HT-29 (cell line): ENCODE data around the gene ACSF3. TPM values are rescaled to one million over a fixed set of nuclear protein-coding genes. Genes with fewer than 3 reads are reported as not detected.

Source experiments
- DNase-seq: peaks from one replicate; pipeline ENCODE4 v3.0.0-alpha.2; 2015; ENCODE audit warnings: low spot score
- total RNA-seq: library from RNA; depleted of rRNA; stranded (reverse); fragments of >200 nt; shearing (Covaris generic); gene quantifications from 2 replicates; pipeline ENCODE4 v1.2.3, GENCODE V29; 2014

The ACSF3 gene
- total RNA-seq, 1 experiment from 2014 or later: 43.5 TPM

- no peak for DNase-seq
These were observed 50.4 kb downstream of the ACSF3 start for GRCh38 chr16:89143911-89144675.

- DNase-seq: no peak
These were observed 51.0 kb downstream of the ACSF3 start for GRCh38 chr16:89144681-89145080.

- DNase-seq: no peak
These were observed 51.9 kb downstream of the ACSF3 start for GRCh38 chr16:89145406-89146161.

GRCh38 chr16:89146211-89147005, 52.8 kb downstream of the ACSF3 start:
- DNase-seq: no peak

- DNase-seq: no peak
These were observed 53.6 kb downstream of the ACSF3 start for GRCh38 chr16:89147085-89147817.

GRCh38 chr16:89149386-89149785, 55.7 kb downstream of the ACSF3 start:
- DNase-seq: no peak

GRCh38 chr16:89150090-89150835, 56.6 kb downstream of the ACSF3 start:
- no peak for DNase-seq

GRCh38 chr16:89150981-89151380, 57.3 kb downstream of the ACSF3 start:
- DNase-seq: no peak

- DNase-seq: no peak
These were observed 59.4 kb downstream of the ACSF3 start for GRCh38 chr16:89152831-89153700.

GRCh38 chr16:89153848-89154271, 60.2 kb downstream of the ACSF3 start:
- DNase-seq: peak; percentile 39

- no peak for DNase-seq
These were observed 60.9 kb downstream of the ACSF3 start for GRCh38 chr16:89154390-89155183.

GRCh38 chr16:89155184-89155679, 61.6 kb downstream of the ACSF3 start:
- DNase-seq: no peak

GRCh38 chr16:89155851-89156739, 62.4 kb downstream of the ACSF3 start:
- no peak for DNase-seq

- DNase-seq: no peak
These were observed 63.3 kb downstream of the ACSF3 start for GRCh38 chr16:89156740-89157645.

GRCh38 chr16:89157778-89158177, 64.1 kb downstream of the ACSF3 start:
- no peak for DNase-seq

- DNase-seq: no peak
These were observed 65.6 kb downstream of the ACSF3 start for GRCh38 chr16:89159066-89159849.
